SHP77 (cell line): ENCODE data around the gene FAHD2A.
"Not testable (repeated sequence)": the region's sequence is repeated elsewhere in the genome, so short reads cannot be mapped to it uniquely, and the experiment has no call there.

Experiments
- DNase-seq, 2 experiments: peaks; one replicate each; lab custom pipeline; 2025; lab: John Stamatoyannopoulos, UW

Gene FAHD2A

DNA sequence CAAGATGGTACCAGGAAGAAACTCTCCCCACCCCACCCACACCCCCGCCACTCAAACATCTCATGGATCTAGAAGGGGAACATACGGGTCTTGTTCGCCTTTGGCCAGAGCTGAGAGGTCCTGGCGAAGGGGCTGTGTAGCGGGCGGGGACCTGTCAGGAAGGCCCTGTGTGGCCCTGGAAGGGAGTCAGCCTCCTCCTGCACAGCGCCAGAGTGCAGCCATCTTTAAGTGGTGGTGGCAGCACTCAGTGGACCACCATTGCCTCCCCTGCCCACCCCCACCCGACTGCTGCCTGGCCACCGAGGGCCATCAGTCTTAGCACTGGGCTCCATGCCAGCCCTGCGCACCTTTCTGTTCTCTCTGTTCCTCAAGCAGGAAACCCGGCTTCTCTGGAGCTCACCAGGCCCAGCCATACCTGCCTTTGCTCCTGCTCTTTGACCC is 11.6 kb upstream of the FAHD2A start:
- no peak for DNase-seq

DNA sequence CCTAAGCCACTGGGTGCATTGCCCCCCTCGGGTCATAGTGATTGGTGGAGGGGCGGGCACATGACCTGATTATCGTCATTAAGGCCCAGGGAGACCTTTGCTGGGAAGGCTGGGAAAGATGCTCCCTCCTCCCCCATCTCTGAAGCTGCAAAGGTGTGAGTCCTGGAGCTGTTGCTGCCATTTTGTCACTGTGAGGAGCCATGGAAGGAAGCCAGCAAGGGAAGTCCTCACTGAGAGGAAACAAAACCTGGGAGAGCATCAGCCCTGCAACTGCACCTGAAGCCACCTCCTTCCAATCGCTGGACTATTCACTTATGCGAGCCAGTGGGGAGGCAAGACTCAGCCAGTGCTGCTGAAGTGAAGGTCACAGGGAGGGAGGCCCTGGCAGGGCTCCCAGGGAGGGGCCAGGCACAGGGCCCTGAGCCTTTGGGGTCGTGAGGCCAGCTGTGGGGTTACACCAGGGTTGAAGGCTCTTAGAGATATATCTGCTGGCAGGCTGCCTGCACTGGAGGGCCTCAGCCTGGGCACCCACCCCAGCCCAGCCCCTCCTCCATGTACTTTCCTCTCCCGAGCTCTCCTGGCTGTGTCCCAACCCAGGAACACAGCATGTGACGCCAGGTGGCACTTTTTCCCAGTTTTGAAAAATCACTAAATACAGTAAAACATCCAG is 10.7 kb upstream of the FAHD2A start:
- no peak for DNase-seq

DNA sequence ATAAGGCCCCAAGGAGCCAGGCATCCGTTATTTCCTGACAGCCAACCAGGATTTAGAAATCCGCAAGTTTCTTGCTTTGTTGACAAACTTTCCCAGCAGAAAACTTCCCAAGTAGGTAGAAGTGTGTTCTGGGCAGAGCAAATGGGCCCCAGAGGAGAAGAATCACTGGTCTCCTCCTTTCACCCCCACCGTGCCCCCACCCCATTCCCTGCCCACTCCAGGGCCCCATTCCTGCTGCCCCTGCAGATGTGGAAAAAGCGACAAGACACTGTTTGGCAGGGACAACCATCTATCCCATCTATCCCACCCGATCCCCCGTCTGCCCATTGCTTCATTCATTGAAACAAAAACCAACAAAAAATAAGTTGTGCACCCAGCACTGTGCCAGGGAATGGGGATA is 10.2 kb upstream of the FAHD2A start:
- no peak for DNase-seq

DNA sequence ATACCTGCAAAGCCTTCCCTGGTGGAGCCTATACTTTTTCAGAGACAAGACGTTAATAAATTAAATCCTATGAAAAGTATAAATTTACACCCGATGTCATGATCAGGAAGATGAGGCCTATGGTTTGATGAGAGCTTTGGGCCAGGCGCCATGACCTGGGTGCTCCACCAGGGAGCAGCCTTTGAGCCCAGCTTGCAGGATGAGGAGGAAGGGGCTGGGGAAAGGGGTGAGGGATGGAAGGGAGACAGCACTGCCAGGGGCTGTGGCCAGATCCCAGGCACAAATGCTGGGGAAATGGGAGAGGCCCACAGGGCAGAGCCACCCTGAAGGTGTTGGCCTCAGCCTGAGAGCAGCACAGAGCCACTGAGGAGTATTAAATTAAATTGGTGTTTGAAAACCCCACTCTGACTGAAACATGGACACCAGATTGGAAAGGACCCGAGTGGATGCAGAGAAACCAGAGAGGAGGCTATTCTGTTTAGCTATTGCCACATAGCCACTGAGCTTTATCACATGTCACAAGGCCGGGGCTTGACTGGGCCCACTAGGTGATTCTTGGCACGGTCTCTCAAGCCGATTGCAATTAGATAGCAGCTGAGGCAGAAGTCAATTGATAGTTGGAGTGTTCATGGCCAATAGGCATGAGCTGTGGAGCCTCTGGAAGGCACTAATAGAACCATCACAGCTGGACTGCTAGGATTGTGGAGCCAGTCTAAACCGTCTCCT is 9.6 kb upstream of the FAHD2A start:
- no peak for DNase-seq

DNA sequence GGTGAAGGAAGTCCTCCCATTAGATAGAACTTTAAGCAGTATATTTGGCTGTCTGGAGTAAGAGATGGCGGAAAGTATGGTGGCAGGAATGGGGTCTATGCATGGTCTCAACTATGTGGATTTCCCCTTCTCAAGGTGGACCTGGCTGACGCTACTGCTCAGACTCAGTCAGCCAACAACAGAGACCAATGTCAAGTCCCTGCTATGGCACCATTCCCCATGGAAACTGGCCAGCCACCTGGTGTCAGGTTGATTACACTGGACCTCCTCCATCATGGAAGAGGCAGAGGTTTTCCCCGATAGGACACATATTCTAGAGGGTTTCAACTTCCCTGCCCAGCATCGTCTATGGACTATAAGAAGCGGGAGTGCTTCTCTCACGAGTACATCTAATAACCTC is 8.6 kb upstream of the FAHD2A start:
- DNase-seq = no peak

DNA sequence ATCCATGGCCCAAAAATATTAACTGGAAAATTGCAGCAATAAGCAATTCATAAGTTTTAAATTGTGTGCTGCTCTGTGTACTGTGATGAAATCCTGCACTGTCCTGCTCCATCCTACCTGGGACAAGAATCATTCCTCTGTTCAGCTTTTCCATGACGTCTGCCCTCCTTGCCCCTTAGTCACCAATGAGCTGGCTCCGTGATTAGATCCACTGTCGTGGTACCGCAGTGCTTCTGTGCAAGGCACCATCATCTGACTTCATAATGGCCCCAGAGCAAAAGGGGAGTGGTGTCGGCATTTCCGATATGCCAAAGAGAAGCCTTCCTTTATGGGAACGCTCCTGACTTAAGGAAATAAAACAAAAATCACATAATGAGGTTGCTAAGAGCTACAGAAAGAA is 3.4 kb upstream of the FAHD2A start:
- DNase-seq = no peak

DNA sequence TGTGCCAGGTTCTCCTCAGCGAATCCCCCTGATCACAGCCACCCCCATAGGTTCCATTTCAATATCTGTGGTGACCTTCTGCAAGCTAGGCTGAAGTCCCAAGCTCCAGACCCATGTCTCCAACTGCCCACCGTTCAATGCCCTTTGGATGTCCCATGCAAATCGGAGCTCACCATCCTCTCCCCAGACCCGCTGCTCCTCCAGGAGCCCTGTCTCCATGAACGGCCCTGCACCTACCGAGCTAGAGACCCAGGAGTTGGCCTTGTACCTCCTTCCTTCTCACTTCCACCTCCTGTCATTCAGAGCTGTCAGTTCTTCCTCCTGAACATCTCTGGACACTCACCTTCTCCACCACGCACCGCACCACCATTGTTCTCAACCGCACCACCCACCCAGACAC is 1.0 kb upstream of the FAHD2A start:
- DNase-seq = no peak

DNA sequence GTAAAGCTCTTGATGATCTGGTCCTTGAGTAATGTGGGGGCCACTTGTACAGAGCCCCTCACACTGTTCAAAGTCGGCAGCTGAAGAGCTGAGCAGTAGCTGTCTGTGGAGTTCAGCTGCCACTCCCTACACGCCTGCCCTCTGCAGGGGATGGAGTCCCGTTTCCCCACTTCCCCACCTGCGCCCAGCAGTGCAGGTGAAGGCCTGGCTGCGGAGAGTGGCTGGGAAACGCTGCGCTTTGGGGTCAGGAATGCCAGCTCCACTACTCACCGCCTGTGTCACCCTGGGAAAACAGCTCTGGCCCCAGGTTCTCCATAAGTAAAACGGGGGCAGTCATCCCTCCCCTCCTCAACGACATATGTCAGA is 521 bp upstream of the FAHD2A start:
- peak in 1 of 2 experiments; percentile 8 for DNase-seq

DNA sequence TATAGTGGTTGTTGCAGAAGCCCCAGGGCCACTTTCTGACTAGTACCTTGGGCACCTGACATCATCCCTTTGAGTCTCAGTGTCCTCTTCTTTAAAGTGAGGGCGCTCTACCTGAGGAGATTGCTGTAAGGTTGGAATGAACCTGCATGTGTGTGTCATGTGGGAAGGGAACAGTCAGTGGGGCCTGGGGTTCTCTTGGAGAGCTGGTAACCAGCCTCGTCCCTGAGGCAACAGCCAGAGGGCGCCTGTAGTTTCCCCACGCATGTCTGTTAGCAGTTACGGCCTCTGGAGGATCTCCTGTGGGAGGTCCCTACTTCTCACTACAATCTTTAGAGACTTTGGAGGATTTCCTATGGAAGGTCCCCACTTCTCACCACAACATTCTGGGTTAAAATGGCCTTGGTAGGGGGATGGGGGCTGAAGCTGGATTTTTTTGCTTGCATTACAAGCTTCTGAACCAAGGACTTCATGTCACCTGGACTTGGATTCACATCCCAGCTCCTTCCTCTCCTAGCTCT is 755 bp downstream of the FAHD2A start:
- DNase-seq = peak; percentile 14 to 33

DNA sequence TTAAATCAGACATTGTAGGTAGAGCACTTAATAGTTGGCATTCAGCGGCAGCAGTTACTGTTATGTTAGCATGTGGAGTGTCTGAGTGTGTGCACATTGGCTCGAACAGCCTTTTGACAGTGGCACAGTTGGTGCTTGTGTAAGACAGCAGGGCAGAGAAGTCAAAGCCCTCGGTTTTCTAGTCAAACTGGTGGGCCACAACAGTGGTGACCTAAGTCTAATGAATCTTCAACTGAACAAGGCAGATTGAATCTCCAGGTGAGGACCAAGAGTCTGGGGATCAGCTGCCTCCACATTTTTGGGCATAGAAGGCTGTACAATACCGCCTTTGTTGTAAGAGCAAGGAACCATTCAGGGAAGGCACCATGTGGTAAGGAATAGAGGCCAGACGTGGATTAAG is 1.3 kb downstream of the FAHD2A start:
- not testable (repeated sequence) for DNase-seq

DNA sequence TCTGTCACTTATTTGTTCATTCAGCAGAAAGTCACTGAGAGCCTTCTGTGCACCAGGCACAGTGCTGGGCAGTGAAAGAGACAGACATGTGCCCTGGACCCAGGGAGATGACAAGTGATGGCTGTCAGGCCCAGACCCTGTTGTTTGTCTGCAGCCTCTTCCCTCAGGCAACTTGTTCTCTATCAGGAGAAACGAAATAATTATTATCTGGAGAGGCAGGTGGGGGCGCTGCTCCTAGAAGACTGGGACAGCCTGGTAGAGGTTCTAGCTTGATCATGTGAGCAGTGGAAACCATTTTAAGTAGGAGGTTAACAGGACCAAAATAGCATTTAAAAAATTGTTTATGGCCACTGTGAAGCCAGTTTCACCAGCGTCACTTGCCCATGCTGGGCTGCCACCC is 2.2 kb downstream of the FAHD2A start:
- DNase-seq = not testable (repeated sequence)

DNA sequence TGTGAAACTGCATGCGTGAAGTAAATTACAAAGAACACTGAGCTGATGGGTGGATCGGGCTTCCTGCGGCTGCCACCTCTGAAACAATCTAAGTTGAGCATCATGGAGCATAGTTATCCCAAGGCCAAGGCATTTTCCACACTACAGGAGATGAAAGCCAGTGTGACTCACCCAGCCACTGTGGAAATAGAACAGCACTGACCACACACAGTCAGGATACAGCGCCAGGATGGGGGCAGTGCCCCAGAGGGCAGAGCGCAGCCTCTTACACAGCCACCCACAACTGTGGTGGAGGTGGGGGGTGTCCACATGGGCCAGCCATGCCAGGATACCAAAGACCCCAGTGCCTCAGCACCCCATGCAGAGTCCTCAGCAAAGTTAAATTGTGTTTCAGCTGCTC is 8.7 kb downstream of the FAHD2A start:
- DNase-seq = not testable (repeated sequence)

DNA sequence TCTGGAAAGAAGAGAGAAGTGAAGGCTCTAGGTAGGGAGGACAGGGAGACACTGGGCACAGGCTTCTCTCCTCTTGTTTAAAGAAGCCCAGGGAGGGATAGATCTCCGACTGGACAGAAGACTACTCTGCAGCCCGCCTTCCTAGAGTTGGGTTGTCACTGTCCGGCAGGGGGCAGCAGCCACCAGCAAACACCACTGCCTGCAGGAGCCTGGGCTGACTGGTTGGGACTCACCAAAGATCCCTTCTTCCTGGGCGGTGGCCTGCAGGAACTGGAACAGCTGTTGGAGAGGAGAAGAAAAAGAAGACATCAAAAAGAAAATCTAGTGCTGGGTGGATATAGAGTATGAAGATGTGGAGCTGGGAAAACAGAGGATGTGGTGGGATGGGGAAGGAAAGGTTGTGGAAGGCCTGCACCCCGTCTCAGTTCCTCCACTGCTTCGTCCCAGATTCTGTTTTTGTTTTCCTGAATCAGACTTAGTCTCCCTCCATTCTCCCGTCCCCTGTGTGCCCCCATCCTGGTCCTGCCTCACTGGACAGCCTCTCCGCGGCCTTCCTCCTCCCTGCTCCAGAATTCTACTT is 11.6 kb downstream of the FAHD2A start:
- peak; percentile 24 to 58 for DNase-seq

DNA sequence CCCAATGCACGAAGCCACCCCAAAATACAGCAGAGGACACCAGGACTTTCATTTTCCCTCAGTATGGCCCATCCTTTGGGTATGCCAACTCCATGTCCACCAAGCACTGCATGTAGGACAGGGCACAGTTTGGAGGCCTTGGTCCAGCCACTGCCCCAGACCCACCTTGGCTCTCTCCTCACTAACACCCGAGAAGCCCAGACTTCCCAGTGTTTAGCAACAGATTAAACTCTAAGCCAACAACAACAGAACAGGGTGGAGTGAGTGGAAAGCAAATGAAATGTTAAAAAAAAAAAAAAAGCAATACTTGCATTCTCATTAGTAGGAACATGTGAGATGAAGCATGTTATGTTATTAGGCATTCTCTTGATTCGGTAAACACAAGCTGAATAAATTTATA is 12.6 kb downstream of the FAHD2A start:
- DNase-seq = not testable (repeated sequence)

DNA sequence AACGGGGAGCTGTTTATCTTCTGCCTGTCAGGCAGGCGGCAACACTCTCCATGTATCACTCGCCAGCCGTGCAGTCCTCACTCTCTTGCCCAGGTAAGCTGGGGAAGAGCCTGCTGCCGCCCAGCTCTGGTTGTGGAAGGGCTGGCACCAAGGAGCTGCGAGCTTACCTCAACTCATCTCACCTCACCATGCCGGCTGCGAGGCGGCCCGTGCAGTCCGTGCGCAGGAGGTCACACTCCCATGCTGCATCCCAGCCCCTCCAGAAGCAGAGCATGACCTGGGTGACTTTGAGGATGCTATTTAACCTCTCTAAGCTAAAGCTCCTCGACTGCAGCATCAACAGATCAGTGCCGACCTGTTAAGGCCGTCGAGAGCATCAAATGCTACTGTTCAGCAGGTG is 13.1 kb downstream of the FAHD2A start:
- DNase-seq = not testable (repeated sequence)

DNA sequence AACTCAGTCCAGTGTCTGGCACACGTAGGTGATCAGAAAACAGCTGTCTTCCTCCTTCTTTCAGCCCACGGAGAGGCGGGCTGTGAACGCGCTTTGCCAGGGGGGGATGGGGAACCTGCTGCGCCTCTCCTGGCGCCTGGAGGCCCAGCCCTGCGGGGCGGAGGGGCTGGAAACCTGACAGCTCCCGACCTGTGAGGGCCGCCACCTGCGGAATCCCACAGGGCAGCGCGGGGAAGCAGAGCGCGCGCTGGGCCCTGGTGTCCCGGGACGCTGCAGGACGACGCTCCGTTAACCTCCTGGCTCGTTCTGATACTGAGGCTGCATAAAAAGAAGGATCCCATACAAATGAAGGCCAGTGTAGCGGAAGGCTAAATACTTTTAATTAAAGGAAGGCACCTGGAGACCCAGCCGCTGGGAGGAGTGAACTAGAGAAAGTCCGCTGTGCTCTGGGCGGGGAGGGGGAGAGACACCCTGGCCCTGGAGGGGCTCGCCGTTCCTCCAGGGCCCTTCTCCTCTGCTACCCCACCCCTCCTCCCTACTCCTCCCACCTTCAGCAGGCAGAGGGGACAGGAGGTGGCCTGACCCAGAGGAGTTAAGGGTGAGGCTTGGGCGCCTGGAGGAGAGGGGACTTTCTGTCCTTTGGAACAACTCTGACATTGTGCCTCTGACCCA is 24.8 kb downstream of the FAHD2A start:
- not testable (repeated sequence) for DNase-seq

DNA sequence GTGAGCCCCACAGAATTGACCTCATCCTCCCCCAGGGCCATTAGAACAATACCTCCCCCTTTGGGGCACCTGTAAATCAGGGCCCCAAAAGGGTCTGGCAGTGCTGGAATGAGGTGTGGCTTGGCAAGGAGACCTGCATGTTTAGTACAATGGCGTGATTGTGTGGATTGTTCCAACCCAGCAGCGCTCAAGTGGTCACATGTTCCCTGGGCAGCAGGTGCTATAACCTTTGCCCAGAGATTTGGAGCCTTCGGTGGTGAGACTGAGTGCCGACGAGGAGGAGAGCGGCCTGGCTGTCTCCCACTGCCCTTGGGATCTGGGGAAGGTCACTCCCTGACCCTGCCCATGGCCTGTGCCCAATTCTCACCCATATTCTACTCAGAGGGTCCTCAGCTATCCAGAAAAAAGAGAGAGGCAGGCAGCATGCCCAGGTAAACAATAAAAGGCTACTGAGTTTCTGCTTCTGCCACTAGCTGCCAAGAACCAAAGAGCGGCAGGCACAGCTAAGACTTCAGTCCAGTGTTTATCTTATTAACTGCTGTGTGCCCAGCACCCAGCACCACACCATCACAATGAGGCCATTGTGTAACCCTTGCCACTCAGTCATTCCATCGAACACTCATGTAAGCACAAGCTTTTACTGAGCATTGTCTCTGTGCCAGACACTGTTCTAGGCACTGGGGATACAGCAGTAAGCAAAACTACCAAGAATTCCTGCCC is 27.4 kb downstream of the FAHD2A start:
- not testable (repeated sequence) for DNase-seq

DNA sequence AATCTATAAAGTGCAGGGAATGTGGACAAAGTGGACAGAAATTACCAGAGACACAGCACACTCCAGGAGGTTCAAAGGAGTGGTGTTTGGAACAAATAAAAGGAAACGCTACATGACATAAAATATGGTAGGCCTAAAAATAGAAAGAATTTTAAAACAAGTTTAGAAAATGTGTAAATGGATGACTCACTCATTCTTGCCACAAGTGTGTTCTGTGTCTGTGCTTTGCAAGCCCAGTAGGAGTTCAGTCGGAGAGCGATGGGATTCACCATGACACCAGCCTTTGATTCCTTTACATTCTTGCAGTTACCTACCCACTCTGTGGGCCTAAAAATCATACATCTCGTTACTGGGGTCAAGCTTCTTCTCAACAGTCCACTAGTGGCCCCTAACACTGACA is 30.9 kb downstream of the FAHD2A start:
- DNase-seq = not testable (repeated sequence)

DNA sequence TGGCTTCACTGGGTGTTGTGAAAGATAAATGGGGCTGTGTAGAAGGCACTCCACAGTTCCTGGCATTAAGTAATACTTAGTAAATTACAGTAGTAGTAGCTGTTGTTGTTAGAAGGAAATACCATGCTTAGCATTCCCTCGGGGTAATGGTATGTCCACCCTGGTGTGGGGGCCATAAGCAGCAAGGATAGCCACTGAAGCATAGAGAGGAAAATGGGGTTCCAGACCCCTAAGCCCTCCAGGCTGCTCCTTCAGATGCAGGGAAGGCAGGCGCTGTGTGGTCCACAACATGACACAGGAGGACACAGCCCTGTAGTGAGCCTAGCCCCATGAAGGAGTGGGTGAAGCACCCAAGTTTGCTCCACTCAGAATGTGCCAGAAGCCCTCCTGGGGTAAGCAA is 31.5 kb downstream of the FAHD2A start:
- not testable (repeated sequence) for DNase-seq

DNA sequence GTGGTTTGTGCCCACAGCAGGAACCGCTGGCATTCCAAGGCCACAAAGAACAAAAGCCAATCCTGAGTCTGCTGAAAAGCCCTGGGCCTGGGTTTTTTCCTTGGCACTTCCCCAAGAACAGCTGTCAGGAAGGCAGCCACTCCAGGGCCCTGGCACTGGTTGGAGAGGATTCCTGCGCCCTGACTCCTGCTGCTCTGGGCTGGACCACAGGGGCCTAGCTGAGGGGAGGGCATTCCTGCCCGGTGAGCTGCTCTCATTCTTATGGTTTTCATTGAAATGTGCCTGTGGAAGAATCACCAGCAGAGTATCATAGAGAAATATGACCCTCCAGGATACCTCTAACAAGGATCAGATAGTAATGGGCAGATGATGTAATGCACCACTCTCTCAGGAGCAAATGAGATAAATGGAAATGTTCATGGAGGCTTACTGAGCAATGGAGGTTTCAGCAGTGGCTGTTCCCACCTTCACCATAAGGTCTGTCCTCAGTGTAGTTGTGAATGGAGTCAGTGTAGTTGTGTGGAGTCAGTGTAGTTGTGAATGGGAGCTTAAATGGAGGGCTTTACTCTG is 32.1 kb downstream of the FAHD2A start:
- not testable (repeated sequence) for DNase-seq

DNA sequence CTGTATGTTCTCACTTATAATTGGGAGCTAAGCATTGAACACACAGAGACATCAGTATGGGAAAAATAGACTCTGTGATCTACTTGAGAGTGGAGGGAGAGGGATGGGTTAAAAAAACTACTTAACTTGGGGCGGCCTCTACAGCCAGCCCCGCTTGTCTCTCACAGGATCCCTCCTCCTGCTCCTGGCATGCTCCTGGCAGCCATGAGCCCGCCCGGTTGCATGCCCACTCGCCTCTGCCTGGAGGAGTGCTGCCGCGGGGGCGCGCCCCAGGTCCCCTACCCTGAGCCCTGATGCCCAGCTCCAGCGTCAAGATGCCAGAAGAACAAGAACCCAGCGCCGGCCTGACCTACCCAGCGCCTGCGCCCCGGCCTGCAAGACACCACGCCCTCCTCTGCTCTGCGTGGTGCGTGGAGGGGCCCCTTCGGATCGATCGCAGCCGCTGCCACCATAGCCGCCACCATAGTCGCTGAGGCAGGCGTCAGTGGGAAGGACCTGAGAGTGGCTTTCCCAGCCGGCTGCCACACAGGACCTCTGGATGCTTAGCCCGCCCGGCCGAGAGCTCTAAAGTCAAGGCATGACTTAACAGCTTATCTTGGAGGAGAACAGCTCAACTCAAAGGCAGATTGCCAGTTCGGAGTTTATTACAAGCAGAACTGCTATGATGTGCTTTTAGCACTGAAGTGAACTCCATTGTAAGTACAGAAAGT is 32.8 kb downstream of the FAHD2A start:
- not testable (repeated sequence) for DNase-seq
